Left ventricle myocardium inferior (tissue), 1 donor: Measurements from ENCODE around the gene KCNQ1. TPM values are rescaled to one million over a fixed set of nuclear protein-coding genes. Genes with fewer than 3 reads are reported as not detected.

Source experiments
- DNase-seq: peaks from one replicate; pipeline ENCODE4 v3.0.0-alpha.2; 2020
- H3K27ac ChIP-seq: fragments of 200-600 bp; replicated peaks from 2 replicates; pipeline ENCODE4 v1.8.0; 2021
- H3K27me3 ChIP-seq: fragments of 200-600 bp; 2 replicates; pipeline ENCODE4 v1.8.0; 2021; ENCODE audit warnings: low read depth
- H3K36me3 ChIP-seq: fragments of 200-600 bp; 2 replicates; pipeline ENCODE4 v1.8.0; 2021
- H3K4me1 ChIP-seq: fragments of 200-600 bp; 2 replicates; pipeline ENCODE4 v1.8.0; 2021
- H3K4me3 ChIP-seq: fragments of 200-600 bp; 2 replicates; pipeline ENCODE4 v1.8.0; 2021; ENCODE audit warnings: mild to moderate bottlenecking, moderate library complexity
- H3K9me3 ChIP-seq: fragments of 200-600 bp; replicated peaks from 2 replicates; pipeline ENCODE4 v1.8.0; 2021
- CTCF ChIP-seq: fragments of 200-600 bp; IDR thresholded peaks from 2 replicates; pipeline ENCODE4 v1.8.0; 2021; ENCODE audit warnings: antibody characterized with exemption, mild to moderate bottlenecking, borderline replicate concordance
- intact Hi-C: fragments of 100-400 bp; cut with micrococcal nuclease; formaldehyde crosslinking; loops from one replicate; pipeline ENCODE4 v1.11.0; 2022
- total RNA-seq: library from RNA; stranded (reverse); fragmentation: NEBNext Ultra II Directional; extraction: Animal tissue kit (Norgen Biotek cat#: 25700); gene quantifications from one replicate; pipeline ENCODE4 v1.2.1, GENCODE V29; 2021
- donor health status: DM: no; HTN: yes; CAD: no; lungs with severe emphysema.

KCNQ1 gene
- total RNA-seq, 1 donor from 2014 or later = 41.8 TPM

GRCh38 chr11:2552210-2552609, 107.4 kb downstream of the KCNQ1 start:
- Histone ChIP-seq H3K27me3 (no peaks in the 10 kb centered on the region), H3K9me3 (peaks cover 1% of the 10 kb centered on the region), H3K4me3 (no peak overlapping the region), H3K27ac (no peak overlapping the region), H3K36me3 (no peaks in the 10 kb centered on the region), H3K4me1 (peaks cover 16% of the 10 kb centered on the region)
- intact Hi-C loops = loop anchor here (10.0 kb wide), 1 partner anchor 53 kb away; no protein-coding TSS in a partner anchor
- no peak for TF ChIP-seq CTCF
- DNase-seq = no peak

DNA sequence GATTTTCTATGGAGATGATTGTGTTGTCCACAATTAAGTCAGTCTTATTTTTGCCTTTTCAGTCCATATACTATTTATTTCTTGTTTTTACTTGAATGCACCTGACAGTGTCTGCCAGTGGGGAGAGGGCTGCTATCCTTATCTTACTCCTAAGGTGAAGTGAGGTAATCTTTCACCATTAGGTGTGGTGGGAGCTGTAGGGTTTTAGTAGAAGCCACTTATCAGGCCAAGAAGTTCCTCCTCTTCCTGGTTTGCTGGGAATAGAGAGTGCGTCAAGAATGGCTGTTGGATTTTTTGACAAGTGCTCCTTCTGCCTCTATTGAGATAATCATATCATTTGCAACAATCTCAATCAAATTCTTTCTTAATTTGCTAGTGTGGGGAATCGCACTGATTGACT, 108.4 kb downstream of the KCNQ1 start:
- Histone ChIP-seq H3K4me1 (peaks cover 16% of the 10 kb centered on the region), H3K36me3 (no peaks in the 10 kb centered on the region), H3K4me3 (no peak overlapping the region), H3K27me3 (no peaks in the 10 kb centered on the region), H3K9me3 (peaks cover 3% of the 10 kb centered on the region), H3K27ac (no peak overlapping the region)
- TF ChIP-seq CTCF = no peak
- intact Hi-C loops = loop anchor here (10.0 kb wide), 1 partner anchor 52 kb away; no protein-coding TSS in a partner anchor
- DNase-seq = no peak

DNA sequence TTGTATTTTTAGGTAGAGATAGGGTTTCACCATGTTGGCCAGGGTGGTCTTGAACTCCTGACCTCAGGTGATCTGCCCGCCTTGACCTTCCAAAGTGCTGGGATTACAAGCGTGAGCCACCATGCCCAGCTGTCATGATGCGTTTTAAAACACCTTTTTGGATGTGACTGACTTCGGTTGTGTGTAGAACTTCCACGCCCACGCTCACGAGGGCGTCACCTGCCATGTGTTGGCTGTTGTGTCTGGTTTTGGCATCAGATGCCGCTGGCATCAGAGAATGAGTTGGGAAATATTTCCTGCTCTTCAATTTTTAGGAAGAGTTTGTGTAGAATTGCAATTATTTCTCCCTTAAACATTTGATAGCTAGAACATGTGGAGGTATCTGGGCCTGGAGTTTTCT, 109.1 kb downstream of the KCNQ1 start:
- H3K36me3 ChIP-seq = no peaks in the 10 kb centered on the region
- H3K27me3 ChIP-seq = no peaks in the 10 kb centered on the region
- H3K27ac ChIP-seq = no peak overlapping the region
- no peak for DNase-seq
- H3K4me3 ChIP-seq = no peak overlapping the region
- no peak for TF ChIP-seq CTCF
- intact Hi-C loops = loop anchor here (10.0 kb wide), 1 partner anchor 51 kb away; no protein-coding TSS in a partner anchor
- peaks cover 3% of the 10 kb centered on the region for H3K9me3 ChIP-seq
- H3K4me1 ChIP-seq = peaks cover 16% of the 10 kb centered on the region

GRCh38 chr11:2554338-2555207, 109.8 kb downstream of the KCNQ1 start:
- peak; percentile 11 for DNase-seq
- Histone ChIP-seq H3K9me3 (peaks cover 3% of the 10 kb centered on the region), H3K27me3 (no peaks in the 10 kb centered on the region), H3K4me3 (no peak overlapping the region), H3K4me1 (peaks cover 20% of the 10 kb centered on the region), H3K36me3 (no peaks in the 10 kb centered on the region), H3K27ac (no peak overlapping the region)
- intact Hi-C loops = loop anchor here (10.0 kb wide), 1 partner anchor 50 kb away; no protein-coding TSS in a partner anchor
- no peak for TF ChIP-seq CTCF

DNA sequence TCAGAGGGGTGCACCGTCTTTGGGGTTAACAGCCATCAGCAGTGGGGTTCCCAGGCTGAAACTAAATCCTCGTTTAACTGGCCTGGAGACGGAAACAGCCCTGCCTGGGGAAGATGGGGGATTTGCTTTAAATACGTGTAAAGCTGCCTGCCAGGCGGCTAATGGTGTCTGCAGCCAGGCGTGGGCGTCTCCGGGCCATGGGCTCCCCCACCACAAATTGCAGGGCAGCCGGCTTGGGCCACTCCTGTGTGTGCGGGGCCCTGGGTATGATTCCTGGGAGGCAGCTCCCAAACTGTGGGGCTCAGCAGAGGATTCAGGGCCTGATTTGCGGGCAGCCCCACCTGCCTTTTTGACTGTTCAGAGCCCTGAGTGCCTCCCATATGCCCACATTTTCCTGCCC, 110.5 kb downstream of the KCNQ1 start:
- Histone ChIP-seq H3K4me1 (peaks cover 14% of the 10 kb centered on the region), H3K36me3 (no peaks in the 10 kb centered on the region), H3K27me3 (no peaks in the 10 kb centered on the region), H3K9me3 (peaks cover 3% of the 10 kb centered on the region), H3K4me3 (no peak overlapping the region), H3K27ac (no peak overlapping the region)
- no peak for TF ChIP-seq CTCF
- intact Hi-C loops = loop anchor here (10.0 kb wide), 1 partner anchor 49 kb away; no protein-coding TSS in a partner anchor
- DNase-seq = no peak
